GM18873 (cell line): ENCODE results near the gene ARHGEF37.
"Not testable (repeated sequence)": the region's sequence is repeated elsewhere in the genome, so short reads cannot be mapped to it uniquely, and the experiment has no call there.

ENCODE experiments used
- ATAC-seq: cut with Tn5 transposase; IDR thresholded peaks from one replicate; pipeline ENCODE4 v1.9.1; 2021; ENCODE audit warnings: mild to moderate bottlenecking, moderate library complexity, moderate number of reproducible peaks; ENCODE audit not compliant: unreplicated experiment, low FRiP score

The ARHGEF37 gene, protein sequence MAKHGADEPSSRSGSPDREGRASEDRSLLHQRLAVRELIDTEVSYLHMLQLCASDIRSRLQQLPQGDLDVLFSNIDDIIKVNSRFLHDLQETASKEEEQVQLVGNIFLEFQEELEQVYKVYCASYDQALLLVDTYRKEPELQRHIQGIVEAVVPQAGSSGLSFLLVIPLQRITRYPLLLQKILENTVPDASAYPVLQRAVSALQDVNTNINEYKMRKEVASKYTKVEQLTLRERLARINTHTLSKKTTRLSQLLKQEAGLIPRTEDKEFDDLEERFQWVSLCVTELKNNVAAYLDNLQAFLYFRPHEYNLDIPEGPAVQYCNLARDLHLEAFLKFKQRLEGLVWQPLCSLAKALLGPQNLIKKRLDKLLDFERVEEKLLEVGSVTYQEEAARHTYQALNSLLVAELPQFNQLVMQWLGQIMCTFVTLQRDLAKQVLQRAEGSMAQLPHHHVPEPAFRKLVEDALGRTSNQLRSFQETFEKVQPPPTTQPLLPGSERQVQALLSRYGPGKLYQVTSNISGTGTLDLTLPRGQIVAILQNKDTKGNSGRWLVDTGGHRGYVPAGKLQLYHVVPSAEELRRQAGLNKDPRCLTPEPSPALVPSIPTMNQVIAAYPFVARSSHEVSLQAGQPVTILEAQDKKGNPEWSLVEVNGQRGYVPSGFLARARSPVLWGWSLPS

DNA sequence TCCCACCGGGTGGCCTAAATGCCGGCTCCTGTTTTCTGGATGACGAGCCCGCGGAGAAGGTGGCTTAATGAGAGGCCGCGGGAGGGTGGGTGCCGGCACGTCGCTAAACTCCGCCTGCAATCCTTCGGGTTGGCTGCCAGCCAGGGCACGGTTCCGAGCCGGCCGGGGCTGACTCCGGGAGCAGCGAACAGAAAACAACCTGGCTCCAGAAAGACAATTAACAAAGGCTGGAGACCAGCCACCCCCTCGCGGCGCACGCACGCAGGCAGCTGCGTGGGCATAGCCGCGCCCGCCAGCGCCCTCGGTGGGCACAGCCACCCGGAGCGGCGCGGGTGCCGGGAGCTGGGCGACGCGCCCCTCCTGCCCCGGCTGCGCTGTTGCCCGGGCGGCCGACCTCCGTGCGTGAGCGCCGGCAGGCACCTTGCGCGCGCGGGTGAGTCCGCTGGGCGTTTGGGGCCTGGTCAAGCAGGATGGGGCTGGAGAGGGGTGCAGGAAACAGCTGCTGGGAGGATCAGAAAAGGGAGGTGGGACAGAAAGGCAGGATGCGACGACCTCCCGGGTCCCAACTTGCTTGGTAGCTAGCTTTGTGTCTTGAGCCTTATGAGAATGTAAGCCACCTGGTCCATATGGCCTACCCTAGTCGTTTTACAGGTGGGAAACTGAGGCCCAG is at the start of gene ARHGEF37:
TSS of gene ARHGEF37 (plus strand) at position 307 of the 670 bp plus-strand sequence. CDS start 16,272 bp downstream, outside the sequence.
- no peak for ATAC-seq

DNA sequence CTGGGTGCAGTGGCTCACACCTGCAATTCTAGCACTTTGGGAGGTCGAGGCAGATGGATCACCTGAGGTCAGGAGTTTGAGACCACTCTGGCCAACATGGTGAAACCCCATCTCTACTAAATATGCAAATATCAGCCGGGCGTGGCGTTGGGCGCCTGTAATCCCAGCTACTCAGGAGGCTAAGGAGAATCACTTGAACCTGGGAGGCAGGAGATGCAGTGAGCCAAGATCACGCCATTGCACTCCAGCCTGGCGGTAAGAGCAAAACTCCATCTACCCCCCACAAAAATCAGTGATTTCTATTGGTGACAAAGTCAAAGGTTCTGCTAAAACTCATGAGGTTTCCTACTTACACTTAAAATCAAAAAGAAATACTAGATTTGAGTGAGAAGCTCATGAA is 48.9 kb upstream of the ARHGEF37 start:
- no peak for ATAC-seq

DNA sequence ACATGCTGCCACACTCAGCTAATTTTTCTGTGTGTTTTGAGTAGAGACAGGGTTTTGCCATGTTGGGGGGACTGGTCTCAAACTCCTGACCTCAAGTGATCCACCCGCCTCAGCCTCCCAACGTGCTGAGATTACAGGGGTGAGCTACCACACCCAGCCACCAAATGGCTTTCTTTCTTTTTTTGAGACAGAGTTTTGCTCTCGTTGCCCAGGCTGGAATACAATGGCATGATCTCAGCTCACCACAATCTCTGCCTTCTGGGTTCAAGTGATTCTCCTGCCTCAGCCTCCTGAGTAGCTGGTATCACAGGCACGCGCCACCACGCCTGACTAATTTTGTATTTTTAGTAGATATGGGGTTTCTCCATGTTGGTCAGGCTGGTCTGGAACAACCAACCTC is 45.5 kb upstream of the ARHGEF37 start:
- not testable (repeated sequence) for ATAC-seq

DNA sequence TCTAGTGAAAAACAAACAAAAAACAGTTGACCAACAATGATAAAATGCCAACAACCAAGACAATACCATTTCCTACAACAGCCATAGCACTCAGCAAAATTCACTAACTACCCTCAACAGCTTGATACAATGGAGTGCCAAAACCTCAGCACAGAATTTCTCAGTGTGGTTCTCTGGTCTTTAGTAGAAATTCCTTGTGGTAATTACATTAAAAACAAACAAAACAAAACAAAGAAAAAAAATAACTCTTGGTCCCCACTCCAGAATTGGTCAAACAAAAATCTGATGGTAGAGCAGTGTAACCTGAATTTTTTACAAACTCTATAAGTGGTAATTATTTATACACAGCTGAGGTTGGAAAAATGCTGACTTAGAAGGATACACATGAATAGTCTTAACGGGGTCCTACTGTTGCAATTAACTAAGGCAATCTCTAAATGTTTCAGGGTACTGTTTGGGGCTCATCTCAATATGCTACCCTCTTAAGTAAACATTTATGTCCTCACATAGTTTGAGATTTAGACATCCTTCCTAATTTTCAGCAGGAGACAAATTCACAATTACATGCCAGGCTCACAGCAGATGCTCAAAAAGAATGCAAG is 43.8 kb upstream of the ARHGEF37 start:
- no peak for ATAC-seq

DNA sequence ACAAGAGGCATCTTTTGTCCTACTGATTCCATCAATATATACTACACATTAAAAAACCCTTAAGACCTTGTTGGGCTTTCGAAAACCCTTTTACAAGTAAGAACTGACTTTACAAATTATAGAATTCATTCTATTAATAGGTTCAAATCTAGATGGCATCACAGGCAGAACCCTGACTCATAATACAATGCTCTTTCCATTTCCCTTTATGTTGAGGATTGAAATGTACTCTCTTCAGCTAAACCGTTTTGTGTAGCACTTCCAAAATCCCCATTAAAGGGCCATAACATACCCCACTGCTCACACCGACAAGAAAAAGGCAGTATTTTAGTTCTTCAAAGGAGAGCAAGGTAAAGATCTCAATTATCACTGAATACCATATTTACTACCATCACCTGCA is 41.2 kb upstream of the ARHGEF37 start:
- no peak for ATAC-seq

DNA sequence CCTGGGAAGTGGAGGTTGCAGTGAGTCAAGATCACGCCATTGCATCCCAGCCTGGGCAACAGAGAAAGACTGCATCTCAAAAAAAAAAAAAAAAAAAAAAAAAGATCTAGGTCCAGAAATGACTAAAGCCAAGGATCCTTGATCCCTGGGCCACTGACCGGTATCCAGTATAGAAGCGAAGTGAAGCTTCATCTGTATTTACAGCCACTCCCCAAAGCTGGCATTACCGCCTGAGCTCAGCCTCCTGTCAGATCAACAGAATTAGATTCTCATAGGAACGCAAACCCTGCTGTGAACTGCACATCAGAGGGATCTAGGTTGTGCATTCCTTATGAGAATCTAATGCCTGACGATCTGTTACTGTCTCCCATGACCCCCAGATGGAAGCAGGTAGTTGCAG is 39.4 kb upstream of the ARHGEF37 start:
- ATAC-seq = no peak

DNA sequence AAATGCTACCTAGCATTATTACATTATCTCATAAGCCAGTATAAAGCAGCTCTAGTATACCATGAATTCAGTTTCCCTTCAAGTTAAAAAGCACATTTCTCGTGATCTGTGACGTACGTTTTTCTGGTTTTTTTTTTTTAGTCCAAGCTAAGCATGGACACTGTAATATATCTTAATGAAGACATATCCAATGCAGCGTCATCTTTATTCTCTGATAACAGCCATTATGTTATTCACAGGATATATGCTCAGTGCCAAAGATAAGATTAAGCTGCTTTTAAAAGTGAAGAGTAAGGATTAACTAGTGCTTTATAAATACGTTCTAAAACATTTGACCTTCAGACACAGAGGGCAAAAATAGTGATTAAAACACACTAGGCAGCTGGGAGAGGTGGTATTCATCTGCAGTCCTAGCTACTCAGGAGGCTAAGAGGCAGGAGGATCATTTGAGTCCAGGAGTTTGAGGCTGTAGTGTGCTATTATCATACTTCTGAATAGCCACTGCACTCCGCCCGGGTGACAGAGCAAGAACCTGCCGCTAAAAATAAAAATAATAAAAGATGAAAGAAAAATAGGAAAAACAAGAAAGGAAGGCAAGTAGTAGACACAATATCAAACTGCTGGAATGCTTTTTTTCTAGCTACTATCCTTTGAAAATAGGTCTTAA is 37.8 kb upstream of the ARHGEF37 start:
- ATAC-seq = no peak

DNA sequence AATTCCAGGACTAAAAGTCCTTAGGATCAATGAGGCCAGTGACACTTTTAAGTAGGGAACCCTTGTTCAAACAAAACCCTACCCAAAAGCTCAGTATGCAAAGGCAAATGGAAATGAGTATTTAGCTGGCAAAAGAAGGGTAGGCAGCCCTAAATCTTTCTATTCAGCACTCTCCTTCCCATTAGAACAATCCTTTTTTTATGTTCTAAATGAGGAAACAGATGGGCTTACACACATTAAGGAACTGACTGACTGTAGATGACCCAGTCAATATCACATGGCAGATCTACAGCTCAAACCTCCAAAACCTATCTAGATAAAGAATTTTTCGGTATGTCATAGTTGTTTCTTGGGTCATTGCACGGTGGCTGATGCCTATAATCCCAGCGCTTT is 37.3 kb upstream of the ARHGEF37 start:
- no peak for ATAC-seq

DNA sequence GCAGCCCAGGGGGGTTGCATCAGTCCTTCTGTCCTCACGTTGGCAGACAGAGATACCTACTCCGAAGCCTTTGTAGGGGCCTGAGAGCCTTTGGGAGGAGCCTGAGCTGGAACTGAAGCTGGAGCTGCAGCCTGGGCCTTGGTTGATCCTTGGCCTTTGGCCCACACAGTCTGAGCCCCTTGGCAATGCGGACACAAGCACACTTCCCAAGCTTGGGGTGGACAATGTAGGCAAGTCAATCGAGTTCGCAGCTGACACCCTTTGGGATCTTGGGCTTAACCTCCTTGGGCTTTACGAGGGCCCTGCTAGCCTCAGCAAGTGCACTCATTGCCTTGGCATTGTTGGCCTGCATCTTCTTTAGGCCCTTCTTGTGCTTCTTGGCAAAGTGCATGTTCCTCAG is 36.0 kb upstream of the ARHGEF37 start:
- ATAC-seq = no peak

DNA sequence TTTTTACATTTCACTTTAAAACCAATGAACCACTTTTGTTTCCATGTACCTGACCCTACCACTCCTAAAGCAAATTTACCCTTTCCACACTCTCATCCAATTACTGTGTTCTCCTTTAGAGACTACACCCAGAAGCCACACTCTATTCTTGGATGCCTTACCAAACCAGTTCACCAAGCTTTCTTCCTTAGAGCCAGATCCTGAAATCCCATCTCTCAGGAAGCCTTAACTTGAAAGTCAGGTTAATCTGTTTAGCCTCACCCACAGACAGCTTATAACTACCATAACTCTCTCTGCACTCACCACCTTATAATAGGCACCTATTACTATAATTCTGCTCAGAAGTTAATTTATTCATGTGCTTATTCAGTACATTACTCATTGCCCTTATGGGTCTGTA is 34.3 kb upstream of the ARHGEF37 start:
- ATAC-seq = no peak

DNA sequence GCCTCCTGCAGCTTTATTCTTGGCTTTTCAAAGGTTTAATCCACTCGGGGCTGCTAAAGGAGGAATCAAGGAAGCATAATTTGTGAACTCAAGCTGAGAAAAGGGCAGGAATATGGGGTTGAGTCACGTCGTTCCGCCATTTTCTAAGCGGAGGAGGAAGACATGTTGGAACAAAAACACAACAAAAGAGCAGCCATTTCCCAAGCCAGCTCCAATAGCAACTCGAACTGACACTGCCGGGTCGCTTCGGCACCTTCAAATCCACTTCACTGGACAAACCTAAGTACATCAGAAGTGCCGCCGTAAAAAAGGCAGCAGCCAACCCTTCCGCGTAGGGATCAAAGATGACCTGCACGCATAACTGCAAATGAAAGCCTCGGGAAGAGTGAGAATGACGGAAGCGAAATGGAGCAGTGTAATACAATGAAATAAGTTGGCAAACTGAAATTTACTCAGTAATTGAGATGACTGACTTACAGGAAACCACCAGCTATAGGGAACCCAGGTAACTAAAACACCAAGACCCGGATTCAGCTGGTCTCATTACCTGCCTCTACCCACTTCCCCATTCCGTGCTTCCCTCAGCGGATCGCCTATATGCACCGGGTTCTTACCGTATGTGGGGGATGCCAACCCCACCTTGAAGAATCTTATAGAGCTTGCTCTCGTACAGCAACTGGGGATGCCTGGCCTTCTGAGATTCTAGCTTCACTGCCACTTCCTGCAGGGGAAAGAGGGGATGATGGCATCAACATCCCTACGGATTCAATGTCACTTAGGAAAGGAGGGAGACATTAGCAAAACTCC is 31.6 kb upstream of the ARHGEF37 start:
- ATAC-seq = no peak

DNA sequence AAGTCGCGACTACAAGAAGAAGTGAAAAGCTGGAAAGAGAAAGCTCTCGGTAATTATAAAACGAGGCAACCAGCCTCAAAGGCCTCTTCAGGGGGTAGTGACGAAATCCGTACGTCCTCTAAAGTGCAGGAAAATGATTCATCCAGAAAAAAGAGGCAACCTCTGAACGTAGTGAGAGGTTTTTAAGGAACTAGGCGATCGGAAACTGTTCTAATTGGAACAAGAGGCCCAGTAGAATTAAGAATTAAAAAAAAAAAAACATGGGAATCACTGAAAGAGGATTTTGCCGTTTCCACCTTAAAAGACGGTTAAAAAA is 31.1 kb upstream of the ARHGEF37 start:
- no peak for ATAC-seq

DNA sequence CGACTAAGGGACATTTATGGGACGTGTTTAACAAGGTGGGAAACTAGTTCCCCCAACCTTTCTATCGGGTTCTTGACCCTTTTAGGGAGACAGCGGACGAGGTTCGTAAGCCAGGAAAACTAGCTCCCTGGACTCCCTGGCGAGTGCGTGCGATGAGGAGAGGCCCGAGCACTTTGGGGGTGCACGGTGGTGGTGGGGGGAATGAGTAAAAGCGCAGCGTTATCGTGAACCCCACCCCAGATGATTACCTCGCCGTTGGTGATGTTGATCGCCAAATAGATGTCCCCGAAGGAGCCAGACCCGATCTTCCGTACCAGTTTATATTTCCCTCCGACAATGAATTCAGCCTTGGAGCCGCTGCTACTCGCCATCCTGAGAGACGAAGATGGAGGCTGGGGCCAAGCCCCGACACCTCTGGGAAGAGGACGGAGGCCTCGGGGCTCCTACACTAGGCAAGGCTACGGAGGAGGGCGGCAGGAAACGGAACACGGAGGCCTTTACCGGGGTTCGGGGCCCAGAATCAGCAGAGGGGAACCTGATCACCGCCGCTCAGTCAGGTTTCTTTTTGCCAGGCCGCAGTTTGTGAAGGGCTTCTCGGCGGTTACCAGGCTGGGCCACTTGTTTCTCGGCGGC is 30.6 kb upstream of the ARHGEF37 start:
- ATAC-seq = no peak

DNA sequence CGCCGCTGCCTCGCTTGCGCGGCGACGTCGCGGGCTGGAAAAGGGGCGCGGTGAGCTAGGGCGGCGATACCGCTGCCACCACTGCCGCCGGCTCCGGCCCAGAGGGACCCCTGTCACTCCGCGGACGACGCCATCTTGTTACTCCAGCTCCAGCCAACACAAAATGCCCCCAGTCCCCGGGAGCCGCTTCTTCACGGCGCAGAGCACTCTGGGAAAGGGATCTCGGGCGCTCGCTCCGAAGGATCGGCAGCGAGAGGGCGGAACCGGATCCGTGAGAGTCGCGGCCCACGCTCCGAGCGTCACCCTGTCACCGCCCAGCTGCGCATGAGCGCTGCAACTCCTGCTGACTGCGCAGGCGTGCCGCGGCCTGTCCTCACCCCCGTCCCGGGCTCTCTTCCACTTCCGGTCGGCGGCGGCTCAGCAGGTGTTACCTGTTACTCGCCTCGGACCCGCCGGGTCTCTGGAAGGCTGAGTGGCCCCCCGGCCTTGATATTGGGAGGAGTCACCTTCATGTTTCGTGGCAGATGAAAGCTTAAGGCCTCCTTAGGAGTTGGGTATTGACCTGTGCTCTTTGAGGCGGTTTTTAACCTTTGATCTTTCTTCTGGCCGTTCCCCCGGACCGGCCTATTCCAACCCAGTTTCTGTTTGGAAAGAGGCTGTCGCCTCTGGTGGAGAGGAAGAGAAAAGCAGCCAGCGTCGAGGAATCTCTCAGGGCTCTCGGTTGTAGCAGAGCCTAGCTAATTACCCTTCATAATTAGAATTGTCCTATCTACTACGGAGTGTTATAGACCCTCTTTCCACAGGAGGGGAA is 29.9 kb upstream of the ARHGEF37 start, which contains the start of gene CSNK1A1:
TSS of gene CSNK1A1 (minus strand) at position 213 of the 811 bp plus-strand sequence. CDS start 475 bp downstream, outside the sequence.
- ATAC-seq = peak; percentile 90

DNA sequence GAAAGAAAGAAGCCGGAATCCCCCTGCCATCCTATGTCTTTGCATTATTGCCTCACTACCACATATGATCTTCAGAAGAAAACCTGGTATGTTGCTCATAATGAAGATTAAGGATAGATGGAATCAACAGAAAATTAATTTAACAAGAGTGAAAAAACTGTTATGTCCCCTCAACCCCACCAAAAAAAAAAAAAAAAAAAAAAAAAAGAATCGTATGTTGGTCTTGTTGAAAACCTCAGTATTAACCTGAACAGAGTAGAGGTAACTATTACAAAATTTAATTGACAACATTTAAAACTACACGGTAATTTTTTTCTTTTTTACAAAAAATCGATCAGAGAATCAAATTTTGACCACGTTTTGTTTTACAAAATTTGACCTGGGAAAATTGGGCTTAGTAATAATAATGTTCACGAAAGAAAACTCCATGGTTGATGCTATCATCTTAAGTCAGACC is 29.2 kb upstream of the ARHGEF37 start:
- ATAC-seq = no peak

DNA sequence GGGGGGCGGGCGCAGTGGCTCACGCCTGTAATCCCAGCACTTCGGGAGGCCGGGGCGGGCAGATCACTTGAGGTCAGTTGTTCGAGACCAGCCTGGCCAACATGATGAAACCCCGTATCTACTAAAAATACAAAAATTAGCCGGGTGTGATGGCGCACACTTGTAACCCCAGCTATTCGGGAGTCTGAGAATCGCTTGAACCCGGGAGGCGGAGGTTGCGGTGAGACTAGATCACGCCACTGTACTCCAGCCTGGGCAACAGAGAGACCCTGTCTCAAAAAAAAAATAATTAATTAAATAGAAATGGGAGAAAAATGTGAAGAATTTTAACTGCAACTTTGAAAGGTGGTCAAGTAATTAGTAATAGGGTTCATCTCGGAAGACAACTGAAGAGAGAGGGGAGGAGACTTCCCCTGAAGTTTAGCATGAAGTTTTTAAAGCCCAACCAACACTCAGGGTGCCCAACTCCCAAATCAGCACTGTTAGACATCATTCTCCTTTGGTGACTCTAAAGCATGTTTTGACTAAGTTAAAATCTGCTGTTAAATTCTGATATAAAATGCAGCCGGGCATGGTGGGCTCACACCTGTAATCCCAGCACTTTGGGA is 28.6 kb upstream of the ARHGEF37 start:
- ATAC-seq = no peak

DNA sequence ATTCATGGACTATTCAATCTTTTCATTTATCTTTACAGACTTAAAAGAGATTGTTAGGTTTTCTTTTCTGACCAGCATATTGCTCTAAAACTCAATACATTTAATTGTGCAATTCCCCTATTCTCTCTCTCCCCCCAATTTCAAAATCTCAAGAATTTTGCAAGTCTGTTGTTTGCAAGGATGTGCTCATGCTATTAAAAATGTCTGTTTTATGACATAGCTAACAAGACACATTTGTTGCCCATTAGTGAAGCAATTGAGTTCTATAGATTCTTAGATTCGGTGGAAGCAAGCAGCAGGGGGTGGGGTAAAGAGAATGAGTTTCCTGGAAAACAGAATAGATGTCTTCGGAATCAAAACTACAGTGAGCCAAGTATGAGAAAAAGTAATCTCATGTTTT is 21.6 kb upstream of the ARHGEF37 start:
- no peak for ATAC-seq

DNA sequence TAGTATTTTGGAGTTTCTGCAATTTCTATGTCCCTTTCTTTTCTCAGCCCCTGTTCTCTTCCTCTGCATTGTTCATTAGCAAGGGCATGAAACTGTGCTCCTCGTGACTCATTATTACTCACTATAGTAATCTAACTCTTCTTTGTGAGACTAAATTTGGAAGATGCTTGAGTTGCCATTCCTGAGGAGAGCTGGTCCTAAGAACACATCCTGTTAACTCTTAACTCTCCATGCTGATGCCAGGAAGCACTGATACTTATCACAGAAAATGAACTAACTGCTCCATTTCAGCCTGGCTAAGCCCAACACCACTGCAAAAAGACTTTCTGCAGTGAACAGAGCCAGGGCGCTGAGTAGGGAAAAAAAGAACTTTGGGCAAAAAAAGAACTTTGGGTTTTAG is 19.4 kb upstream of the ARHGEF37 start:
- ATAC-seq = no peak
